Tibial nerve (tissue), 4 donors: Measurements from ENCODE around the gene BMERB1.

Experiments used
- EP300 ChIP-seq, 2 donors: sonication (generic); formaldehyde crosslinking; IDR thresholded peaks; one replicate each; pipeline ENCODE4 v1.6.1; 2017; ENCODE audit warnings: antibody characterized with exemption in 2 of 2, mild to moderate bottlenecking in 1 of 2
- TF ChIP-seq, protein P1 (sequence below), 5 experiments: fragments of 200-600 bp in 3 of 5; fragments of 450-650 bp in 2 of 5; sonication (generic) in 3 of 5; IDR thresholded peaks; one replicate each; pipeline ENCODE4 v1.5.1; 2016 to 2019; ENCODE audit warnings: antibody characterized with exemption in 5 of 5, mild to moderate bottlenecking in 3 of 5, moderate library complexity in 2 of 5

DNA sequence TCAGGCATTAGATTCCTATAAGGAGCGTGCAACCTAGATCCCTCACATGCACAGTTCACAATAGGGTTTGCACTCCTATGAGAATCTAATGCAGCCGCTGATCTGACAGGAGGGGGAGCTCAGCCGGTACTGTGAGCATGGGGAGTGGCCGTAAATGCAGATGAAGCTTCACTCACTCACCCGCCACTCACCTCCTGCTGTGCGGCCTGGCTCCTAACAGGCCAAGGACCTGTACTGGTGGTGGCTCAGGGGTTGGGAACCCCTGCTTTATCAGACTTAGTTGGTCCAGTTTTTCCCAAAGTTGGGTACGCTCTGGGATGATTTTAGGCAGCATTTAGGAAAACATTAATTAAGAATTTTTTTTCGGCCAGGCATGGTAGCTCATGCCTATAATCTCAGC lies 104.8 kb downstream of the BMERB1 start:
- TF ChIP-seq, protein P1, sequence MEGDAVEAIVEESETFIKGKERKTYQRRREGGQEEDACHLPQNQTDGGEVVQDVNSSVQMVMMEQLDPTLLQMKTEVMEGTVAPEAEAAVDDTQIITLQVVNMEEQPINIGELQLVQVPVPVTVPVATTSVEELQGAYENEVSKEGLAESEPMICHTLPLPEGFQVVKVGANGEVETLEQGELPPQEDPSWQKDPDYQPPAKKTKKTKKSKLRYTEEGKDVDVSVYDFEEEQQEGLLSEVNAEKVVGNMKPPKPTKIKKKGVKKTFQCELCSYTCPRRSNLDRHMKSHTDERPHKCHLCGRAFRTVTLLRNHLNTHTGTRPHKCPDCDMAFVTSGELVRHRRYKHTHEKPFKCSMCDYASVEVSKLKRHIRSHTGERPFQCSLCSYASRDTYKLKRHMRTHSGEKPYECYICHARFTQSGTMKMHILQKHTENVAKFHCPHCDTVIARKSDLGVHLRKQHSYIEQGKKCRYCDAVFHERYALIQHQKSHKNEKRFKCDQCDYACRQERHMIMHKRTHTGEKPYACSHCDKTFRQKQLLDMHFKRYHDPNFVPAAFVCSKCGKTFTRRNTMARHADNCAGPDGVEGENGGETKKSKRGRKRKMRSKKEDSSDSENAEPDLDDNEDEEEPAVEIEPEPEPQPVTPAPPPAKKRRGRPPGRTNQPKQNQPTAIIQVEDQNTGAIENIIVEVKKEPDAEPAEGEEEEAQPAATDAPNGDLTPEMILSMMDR (IDR thresholded peaks at IDR 0.05), result no peak
- TF ChIP-seq EP300 (IDR thresholded peaks at IDR 0.05), result no peak
